ENCODE results near the gene SERPINH1. TPM values are rescaled to one million over a fixed set of nuclear protein-coding genes. Genes with fewer than 3 reads are reported as not detected.

SERPINH1 gene
- total and polyA plus RNA-seq, 2 donors (not counting 3 experiments of a cell fraction or from before 2014, with no cell fraction given): 409 to 816 TPM

GRCh38 chr11:75520688-75521087 lies 41.4 kb upstream of the SERPINH1 start:
- Histone ChIP-seq H3K4me3 (replicated peaks in 1 of 3; ENCODE audit: insufficient read depth in 1 of 3, low read depth in 1 of 3, low read length in 3 of 3) (no peak overlapping the region), H3K36me3 (ENCODE audit: control insufficient read depth in 2 of 2, extremely low read depth in 1 of 2, insufficient read depth in 2 of 2, low read length in 2 of 2) (peaks cover 0 to 4% of the 10 kb centered on the region in 2 experiments), H3K27ac (ENCODE audit: insufficient read depth, low read depth, low read length) (no peak overlapping the region), H3K4me1 (ENCODE audit: control insufficient read depth, extremely low read depth, insufficient read depth, low read length) (peaks cover 19% of the 10 kb centered on the region), H3K4me2 (ENCODE audit: insufficient read depth, low read length) (no peak overlapping the region), H3K9ac (replicated peaks; ENCODE audit: extremely low read depth, insufficient read depth, low read length) (no peak overlapping the region), H3K27me3 (ENCODE audit: control insufficient read depth in 2 of 2, insufficient read depth in 2 of 2, low read length in 2 of 2) (no peaks in the 10 kb centered on the region), H3K9me1 (replicated peaks; ENCODE audit: control insufficient read depth, extremely low read depth, insufficient read depth, low read length) (no peaks in the 10 kb centered on the region), H2AFZ (ENCODE audit: low read depth, low read length) (no peak overlapping the region), H3K79me2 (ENCODE audit: control insufficient read depth, insufficient read depth, low read length) (no peaks in the 10 kb centered on the region), H3K9me3 (replicated peaks; ENCODE audit: control insufficient read depth, insufficient read depth, low read length) (no peaks in the 10 kb centered on the region), H4K20me1 (replicated peaks; ENCODE audit: control insufficient read depth, extremely low read depth, insufficient read depth, low read length) (no peaks in the 10 kb centered on the region)
- TF ChIP-seq JUN (IDR thresholded peaks at IDR 0.05; ENCODE audit: borderline replicate concordance, insufficient read depth, insufficient read length, low read depth) (no peak), CTCF (IDR thresholded peaks at IDR 0.05; ENCODE audit: extremely low read depth in 1 of 2, insufficient read depth in 1 of 2, low read depth in 1 of 2, low read length in 2 of 2) (no peak), POLR2AphosphoS5 (IDR thresholded peaks at IDR 0.05; ENCODE audit: insufficient read depth, low read depth, low read length) (no peak), EZH2 (IDR thresholded peaks at IDR 0.05; ENCODE audit: borderline replicate concordance, low read depth, low read length, severe bottlenecking) (no peak), FOS (IDR thresholded peaks at IDR 0.05; ENCODE audit: borderline replicate concordance, insufficient read depth, low read length) (no peak), GATA2 (IDR thresholded peaks at IDR 0.05; ENCODE audit: insufficient read depth, insufficient read length, low read depth, low read length) (no peak), POLR2A (IDR thresholded peaks at IDR 0.05; ENCODE audit: low read depth, low read length) (no peak), MYC (IDR thresholded peaks at IDR 0.05; ENCODE audit: low read depth, low read length) (no peak), MAX (IDR thresholded peaks at IDR 0.05; ENCODE audit: insufficient read depth, insufficient read length) (no peak)
- FAIRE-seq: no peak
- POLR2A ChIA-PET: no interaction called here
- dilution Hi-C loops (cut with MboI; ENCODE audit: extremely low pct_ligation_motif_present, low sequenced_read_pairs) (loop anchor here (5.0 kb wide), 1 partner anchor 33 kb away; no protein-coding TSS in a partner anchor), intact Hi-C loops (cut with micrococcal nuclease) (no loop called here)
- CTCF ChIA-PET: interaction anchor here (1.3 to 2.5 kb wide), 3 partner anchors 25 to 76 kb away, joined by 5 to 7 read pairs (median 6); no protein-coding TSS in a partner anchor
- no TSS peak for BruUV-seq (replicated peaks)
- no peak for DNase-seq (ENCODE audit: low read depth, low spot score)
